NB4 (cell line): ENCODE results near the gene PDCD1.

Source experiments
- DNase-seq: peaks from one replicate; pipeline ENCODE4 v3.0.0; 2010; ENCODE audit warnings: low read depth
- H3K4me3 ChIP-seq: one replicate; pipeline ENCODE4 v1.5.1; 2011; ENCODE audit warnings: mild to moderate bottlenecking, low read depth, low read length, moderate library complexity
- CTCF ChIP-seq: IDR thresholded peaks from one replicate; pipeline ENCODE4 v1.5.1; 2012; ENCODE audit warnings: low read depth, low read length
- MYC ChIP-seq: IDR thresholded peaks from 2 replicates; pipeline ENCODE4 v1.6.1; 2011; ENCODE audit warnings: low read depth, low read length
- POLR2A ChIP-seq: IDR thresholded peaks from 2 replicates; pipeline ENCODE4 v1.6.1; 2011; ENCODE audit warnings: mild to moderate bottlenecking; ENCODE audit not compliant: insufficient read length; ENCODE audit errors: extremely low read depth
- TF ChIP-seq, protein P1 (sequence below): IDR thresholded peaks from 2 replicates; pipeline ENCODE4 v1.6.1; 2011; ENCODE audit warnings: low read depth, low read length

PDCD1 gene

GRCh38 chr2:241867776-241868420 lies 9.2 kb upstream of the PDCD1 start:
- H3K4me3 ChIP-seq = no peak overlapping the region
- TF ChIP-seq MYC = no peak
- TF ChIP-seq, protein P1, sequence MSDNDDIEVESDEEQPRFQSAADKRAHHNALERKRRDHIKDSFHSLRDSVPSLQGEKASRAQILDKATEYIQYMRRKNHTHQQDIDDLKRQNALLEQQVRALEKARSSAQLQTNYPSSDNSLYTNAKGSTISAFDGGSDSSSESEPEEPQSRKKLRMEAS = no peak
- no peak for TF ChIP-seq POLR2A
- no peak for TF ChIP-seq CTCF
- DNase-seq = no peak

DNA sequence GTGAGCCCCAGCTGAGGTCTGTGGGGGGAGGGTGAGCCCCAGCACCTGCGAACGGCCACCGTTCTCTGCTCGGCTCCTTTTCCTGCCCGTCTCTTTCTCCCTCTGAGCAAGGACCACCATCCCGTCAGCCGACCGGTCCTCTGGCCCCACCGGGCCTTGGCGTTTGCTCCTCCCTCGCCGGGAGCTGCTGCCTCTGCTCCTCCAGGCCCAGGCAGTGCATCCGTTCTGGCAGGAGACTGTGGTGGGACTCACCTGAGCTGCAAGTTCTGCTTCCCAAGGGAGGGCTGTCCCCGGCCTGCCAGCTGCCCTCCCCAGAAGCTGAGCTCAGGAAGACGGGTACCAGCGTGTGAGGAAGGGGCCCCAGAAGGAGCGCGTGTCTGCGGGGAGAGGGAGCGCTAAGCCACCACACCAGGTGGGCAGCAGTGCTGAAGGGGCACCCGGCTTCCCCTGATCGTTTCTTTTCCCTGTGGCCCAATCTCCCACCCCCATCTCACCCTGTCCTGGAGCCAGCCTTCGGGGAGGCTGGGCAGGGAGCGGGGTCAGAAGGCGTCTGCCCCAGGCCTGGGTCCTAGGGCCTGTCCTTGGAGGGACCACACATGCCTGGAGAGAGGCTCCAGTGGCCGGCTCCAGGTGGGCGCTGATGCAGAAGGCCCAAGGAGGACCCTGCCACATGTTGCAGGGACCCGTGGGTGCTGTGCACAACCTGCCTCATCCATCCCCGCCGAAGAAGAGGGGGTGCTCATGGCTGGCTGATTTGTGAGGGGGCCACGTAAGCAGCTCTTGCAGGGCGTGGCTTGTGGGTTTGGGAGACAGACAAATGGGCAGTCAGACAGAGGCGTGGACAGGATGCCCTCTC lies 8.3 kb upstream of the PDCD1 start:
- no peak for TF ChIP-seq CTCF
- TF ChIP-seq, protein P1 = no peak
- TF ChIP-seq MYC = no peak
- no peak for TF ChIP-seq POLR2A
- DNase-seq = no peak
- H3K4me3 ChIP-seq = no peak overlapping the region

DNA sequence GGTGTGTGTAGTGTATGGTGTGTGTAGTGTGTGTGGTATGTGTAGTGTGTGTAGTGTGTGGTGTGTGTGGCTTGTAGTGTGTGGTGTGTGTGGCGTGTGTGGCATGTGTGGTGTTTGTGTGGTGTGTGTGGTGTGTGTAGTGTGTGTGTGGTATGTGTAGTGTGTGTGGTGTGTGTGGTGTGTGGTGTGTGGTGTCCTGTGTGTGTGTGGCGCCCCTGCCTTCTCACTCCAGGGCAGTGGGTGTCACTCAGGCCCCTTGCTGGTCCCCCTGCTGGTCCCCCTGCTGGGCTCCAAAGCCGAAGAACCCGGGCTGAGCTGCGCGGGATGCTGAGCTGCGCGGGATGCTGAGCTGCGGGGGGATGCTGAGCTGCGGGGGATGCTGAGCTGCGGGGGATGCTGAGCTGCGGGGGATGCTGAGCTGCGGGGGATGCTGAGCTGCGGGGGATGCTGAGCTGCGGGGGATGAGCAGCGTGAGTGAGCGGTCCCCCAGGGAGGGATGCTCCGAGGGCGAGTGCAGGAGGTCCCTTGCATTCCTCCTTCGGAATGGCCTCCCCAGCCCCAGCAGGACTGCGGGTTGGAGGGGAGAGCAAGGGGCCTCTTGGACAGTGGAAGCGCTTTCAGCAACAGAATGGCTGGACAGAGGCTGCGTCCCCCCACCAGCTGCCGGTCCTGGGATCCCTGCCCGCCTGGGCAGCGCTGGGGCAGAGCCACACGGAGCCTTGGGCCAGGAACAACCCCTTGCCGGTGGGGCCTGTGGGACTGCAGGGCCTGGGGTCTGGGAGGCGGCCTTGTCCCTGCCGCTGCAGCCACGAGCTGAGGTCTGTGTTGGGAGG lies 7.5 kb upstream of the PDCD1 start:
- H3K4me3 ChIP-seq = no peak overlapping the region
- TF ChIP-seq, protein P1 = no peak
- TF ChIP-seq MYC (no peak), CTCF (no peak), POLR2A (no peak)
- peak; percentile 46 for DNase-seq

- H3K4me3 ChIP-seq = no peak overlapping the region
- TF ChIP-seq POLR2A (no peak), CTCF (no peak), MYC (no peak)
- TF ChIP-seq, protein P1 = no peak
- DNase-seq = no peak
Measured at GRCh38 chr2:241865416-241865956, 6.8 kb upstream of the PDCD1 start.

DNA sequence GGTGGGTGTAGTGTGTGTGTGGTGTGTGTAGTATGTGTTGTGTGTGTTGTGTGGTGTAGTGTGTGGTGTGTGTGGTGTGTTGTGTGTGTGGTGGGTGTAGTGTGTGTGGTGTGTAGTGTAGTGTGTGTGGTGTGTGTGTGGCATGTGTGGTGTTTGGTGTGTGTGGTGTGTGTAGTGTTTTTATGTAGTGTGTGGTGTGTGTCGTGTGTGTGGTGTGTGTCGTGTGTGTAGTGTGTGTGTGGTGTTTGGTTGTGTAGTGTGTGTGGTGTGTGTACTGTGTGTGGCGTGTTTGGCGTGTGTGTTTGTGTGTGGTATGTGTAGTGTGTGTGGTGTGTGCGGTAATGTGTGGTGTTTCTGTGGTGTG lies 6.1 kb upstream of the PDCD1 start:
- no peak for TF ChIP-seq CTCF
- no peak for TF ChIP-seq POLR2A
- TF ChIP-seq, protein P1 = no peak
- no peak for TF ChIP-seq MYC
- no peak for DNase-seq

More for the DNA sequence above, 6.1 kb upstream of the PDCD1 start:
- no peak overlapping the region for H3K4me3 ChIP-seq
